ENCODE measurements around the gene KIAA0232.
A peak's percentile ranks its signal among the peaks of the same experiment; 100 is the strongest.
"Not testable (repeated sequence)": the region's sequence is repeated elsewhere in the genome, so short reads cannot be mapped to it uniquely, and the experiment has no call there.

KIAA0232 gene

DNA sequence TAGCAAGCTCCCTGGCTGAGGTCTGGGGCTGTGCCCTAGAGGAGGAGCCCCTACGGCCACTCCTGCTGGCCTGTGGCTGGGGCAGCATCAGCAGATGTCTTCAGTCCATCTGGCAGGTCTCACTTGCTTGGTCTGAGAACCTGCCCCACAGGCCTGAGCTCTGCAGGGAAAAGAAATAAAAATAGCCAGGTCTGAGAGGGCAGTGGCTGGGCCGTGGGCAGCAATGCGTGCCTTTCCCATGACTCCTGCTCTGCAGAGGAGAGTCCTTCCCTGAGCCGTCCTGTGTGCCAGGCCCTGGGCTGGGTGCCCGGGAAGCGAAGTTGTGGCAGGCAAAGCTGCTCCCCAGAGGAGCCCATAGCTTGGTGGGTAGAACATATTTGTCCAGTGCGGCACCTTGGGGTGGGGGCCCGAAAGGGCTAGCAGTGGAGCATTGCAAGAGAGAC is 11.3 kb upstream of the KIAA0232 start:
- DNase-seq = peak in 1 of 42 donors; percentile 25
- intact Hi-C loops (cut with DNase I) = no loop called here

DNA sequence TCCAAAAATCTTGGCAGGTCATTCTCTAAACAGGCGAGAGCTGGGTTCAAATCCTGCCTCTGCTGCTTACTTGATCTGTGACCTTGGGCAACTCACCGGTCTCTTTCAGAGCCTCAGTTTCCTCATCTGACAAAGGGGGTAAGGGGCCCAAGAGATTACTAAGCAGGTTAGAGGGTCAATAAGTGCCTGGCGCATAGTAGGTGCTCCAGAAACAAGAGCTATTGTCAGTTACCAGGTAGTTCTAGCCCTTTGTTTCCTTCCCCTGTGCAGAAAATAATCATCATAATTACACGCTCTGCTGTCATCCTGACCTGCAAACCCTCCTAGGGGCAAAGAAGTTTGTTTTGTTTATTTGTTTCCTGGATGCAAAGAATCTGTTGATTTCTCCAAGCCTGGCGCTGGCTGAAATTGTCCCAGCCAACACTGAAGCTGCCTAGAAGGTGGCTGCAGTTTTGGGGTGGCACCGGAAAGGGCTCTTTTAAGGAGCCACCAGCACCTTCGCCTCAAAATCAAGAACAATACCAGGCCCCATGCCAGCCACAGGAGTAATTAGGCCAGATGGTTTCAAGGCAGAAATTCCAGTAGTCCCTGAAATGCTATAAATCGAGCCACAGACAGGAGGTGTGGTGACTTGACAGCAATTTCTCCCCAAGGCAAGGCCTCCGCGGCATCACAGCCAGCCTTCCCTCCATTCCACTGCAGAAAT is 10.2 kb upstream of the KIAA0232 start:
- intact Hi-C loops (cut with DNase I) = no loop called here
- peak in 1 of 42 donors; percentile 13 for DNase-seq

DNA sequence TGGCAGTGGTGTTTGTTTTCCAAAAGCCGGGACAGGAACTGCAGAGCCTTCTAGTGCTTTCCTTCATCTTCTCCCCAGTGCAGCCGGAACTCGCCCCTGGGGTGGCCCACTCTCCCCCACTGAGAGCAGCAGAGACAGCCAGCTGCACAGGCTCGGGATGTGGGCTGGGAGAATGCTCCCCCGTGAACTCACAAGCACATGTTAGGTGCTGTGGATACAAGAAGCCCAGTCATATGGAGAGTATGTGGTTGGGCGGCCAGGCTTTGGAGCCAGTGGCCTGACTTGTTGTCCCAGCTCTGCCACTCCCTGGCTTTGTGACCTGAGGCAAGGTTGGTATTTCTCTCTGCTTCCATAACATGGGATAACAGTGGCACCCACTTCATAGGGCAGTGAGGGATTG is 9.4 kb upstream of the KIAA0232 start:
- DNase-seq = peak in 1 of 42 donors; percentile 27
- intact Hi-C loops (cut with DNase I) = no loop called here

DNA sequence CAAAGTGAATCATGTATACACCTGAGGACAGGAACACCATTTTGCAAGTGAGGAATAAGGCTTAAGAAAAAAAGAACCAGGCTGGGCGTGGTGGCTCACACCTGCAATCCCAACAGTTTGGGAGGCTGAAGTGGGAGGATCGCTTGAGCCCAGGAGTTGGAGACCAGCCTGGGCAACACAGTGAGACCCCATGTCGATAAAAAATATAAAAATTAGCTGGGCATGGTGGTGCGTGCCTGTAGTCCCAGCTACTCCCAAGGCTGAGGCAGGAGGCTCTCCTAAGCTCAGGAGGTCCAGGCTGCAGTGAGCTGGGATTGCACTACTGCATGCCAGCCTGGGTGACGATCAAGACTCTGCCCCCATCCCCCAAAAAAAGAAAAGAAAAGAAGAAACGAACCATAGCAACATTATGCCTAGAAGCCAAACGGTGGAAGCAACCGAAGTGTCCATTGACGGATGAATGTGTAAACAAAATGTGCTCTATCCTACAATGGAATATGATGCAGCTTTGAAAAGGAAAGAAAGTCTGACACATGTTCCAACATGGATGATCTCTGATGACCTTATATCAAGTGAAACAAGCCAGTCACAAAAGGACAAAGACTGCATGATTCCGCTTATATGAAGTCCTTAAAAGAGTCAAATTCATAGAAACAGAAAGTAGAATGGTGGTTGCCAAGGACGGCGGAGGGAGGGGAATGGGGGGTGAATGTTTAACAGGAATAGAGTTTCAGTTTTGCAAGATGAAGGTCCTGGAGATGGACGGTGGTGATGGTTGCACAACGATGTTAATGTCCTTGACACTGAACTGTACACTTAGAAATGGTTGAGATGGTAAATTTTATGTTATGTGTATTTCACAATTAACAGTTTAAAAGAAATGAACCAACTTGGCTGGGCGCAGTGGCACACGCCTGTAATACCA is 8.6 kb upstream of the KIAA0232 start:
- intact Hi-C loops (cut with DNase I) = no loop called here
- DNase-seq = peak in 1 of 42 donors; percentile 7

DNA sequence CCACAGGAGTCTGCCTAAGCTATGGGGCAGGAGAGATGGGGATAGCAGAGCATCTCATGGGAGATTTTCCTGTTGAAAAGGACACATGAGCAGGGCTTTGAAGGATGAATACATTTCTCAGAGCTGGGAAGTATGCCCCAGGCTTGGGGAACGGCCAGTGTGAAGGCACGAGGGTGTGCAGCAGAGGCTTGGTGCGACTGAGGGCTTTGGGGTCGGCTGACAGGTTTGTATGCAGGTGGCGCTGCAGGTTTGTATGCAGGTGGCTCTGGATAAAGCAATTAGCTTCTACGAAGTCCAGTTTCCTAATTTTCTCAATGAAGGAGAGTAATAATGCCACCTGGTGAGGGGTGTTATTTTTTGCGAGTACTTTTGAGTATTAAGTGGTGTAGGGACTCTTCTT is 6.8 kb upstream of the KIAA0232 start:
- peak in 1 of 42 donors; percentile 17 for DNase-seq
- intact Hi-C loops (cut with DNase I) = no loop called here

DNA sequence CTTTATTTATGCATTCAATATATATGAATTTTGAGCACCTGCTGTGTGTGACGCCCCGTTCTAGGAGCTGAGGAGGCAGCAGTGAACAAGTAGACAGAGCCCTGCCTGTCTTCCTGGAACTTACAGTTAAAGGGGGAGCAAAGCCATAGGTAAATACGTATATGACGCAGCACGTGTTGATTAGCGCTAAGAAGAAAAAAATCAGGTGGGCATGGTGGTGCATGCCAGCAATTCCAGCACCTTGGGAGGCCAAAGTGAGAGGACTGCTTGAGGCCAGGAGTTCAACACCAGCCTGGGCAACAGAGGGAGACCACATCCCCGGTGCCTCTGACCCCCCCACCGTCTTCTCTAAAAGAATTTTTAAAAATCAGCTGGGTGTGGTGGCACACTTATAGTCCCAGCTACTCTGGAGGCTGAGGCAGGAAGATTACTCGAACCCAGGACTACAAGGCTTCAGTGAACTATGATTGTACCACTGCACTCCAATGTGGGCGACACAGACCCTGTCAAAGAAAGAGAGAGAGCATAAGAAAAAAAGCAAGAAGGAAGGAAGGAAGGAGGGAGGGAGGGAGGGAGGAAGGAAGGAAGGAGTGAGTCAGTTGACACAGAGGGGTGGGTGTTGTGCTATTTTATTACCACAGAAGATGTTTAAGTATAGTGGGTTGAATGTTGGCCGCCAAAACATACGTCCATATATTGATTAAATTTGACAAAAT is 5.4 kb upstream of the KIAA0232 start:
- no peak for DNase-seq
- intact Hi-C loops (cut with DNase I) = no loop called here

DNA sequence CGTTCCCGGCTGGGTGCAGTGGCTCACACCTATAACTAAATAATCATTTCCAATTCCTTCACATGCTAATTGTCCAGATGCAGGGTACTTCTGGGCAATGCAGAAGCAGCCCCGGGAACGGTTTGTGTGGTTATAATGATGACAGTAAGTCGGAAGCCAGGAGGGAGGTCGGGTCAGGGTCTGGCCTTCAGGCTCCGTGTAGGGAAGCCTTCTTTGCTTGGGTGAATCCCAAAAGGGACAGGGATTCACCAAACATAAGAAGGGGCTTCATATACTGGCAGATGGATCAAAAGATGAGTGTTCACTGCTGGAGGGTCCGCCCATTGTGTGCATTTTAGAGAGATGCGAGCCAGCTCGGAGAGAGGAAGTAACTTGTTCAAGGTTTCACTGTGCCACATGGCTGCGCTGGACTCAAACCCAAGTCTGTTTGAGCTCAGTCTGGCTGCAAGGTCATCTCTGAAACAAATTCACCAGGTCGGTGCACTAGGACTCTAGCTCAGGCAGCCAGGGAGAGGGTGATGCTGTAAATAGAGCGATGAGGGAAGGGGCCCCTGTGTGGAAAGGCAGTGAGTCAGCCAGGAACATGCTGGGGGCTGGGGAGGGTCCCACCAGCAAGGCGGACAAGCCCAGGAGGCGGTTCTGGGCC is 4.8 kb upstream of the KIAA0232 start:
- intact Hi-C loops (cut with DNase I) = no loop called here
- DNase-seq = peak in 1 of 42 donors; percentile 27

DNA sequence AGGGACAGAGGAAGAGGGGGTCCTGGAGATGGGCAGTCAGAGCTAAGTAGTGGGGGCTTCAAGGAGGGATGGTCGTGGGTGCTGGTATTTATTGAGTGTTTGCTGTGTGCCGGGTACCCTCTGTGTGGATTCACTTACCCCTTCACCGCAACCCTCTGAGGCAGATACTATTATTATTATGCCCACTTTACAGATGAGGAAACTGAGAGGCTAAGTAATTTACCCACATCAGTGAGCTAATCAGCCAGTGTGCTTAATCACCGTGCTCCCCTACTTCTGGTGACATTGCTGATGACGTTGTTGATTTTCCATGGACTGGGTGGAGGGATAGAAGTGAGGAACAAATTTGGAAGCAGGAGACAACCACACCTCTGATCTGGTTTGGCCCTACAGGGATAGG is 4.1 kb upstream of the KIAA0232 start:
- intact Hi-C loops (cut with DNase I) = no loop called here
- no peak for DNase-seq

DNA sequence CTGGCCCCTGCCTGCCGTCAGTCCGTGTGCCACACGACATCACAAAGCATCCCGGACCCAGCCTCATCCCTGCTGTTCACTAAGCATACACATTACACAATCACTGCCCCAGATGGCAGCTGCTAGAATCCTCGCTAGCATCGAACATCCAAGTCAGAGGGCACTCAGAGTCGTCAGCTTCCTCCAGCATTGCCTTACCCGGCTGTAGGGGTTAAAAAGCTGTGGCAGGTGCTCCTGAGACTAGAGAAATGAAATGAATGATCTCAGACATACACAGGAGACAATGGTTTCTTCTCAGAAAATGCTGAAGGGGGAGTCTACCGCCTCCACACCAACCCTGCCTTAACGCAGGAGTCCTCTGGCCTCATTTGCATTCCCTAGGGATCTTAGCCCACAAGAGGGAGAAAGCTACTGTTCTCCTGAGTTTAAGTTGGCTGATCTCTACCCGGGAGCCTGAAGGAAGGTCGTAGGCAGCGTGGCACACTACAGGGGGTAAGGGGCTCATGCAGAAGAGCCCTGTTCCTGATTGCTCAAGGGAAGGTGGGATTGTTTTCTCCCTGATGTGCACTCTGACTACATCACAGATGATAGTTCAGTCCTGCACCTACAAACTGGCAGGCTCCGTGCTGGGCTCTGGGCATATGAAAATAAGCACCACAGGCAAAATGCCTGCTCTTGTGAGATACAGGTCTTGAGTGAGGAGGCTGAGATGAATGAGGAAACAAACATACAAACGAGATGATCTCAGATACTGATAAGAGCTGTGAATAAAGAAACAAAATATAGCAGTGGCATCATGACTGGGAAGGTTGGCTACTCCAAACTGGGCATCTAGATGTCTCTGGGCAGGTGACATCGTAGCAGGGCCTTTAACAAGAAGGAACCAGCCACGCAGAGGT is 2.6 kb upstream of the KIAA0232 start:
- intact Hi-C loops (cut with DNase I) = loop anchor here (5.0 to 10.0 kb wide), 4 partner anchors 95 to 265 kb away; partner anchors contain the start of genes TADA2B and TBC1D14

DNA sequence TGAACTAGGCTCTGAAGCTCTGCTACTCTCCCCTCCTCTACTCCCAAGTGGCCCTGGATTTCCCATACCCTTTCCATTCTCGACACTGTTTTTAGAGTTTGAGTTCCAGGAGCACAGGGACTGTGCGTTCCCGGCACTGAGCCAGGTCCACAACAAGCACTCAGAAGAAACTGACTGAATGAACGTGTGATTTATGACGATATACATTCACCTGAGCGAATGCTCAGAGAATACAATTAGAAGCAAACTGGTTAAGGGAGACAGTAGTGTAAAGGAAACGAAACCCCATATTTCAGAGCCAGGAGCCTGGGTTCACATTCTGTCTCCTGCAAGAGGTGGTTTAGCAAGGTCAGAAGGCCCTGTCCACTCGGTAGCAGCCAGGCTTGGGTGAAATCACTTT is 1.4 kb upstream of the KIAA0232 start:
- peak in 2 of 42 donors; percentile 29 to 36 for DNase-seq
- intact Hi-C loops (cut with DNase I) = loop anchor here (5.0 to 10.0 kb wide), 4 partner anchors 94 to 264 kb away; partner anchors contain the start of genes TADA2B and TBC1D14

More for the DNA sequence above, 2.6 kb upstream of the KIAA0232 start:
- peak in 28 of 42 donors; percentile 19 to 72 (median 46) for DNase-seq

DNA sequence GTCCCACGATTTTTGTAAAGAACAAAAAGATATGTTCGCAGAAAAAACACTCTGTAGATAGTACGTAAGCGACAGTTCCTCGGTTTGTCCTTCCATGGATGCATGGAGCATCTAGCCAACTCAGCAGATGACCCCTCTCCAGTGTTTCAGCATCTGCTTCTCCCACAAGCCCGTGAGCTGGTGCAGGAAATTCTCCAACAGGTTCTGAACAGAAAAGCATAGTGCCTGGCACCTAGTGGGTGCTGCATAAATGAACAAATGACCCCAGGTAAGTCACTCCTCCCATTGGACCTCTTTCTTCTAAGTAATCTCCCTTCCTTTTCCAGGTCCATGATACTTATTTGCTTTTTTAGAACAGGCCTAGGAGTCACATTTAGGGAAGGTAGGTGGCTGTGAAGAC is 966 bp upstream of the KIAA0232 start:
- DNase-seq = peak in 4 of 42 donors; percentile 6 to 49 (median 24)
- intact Hi-C loops (cut with DNase I) = loop anchor here (5.0 to 10.0 kb wide), 4 partner anchors 93 to 263 kb away; partner anchors contain the start of genes TADA2B and TBC1D14

DNA sequence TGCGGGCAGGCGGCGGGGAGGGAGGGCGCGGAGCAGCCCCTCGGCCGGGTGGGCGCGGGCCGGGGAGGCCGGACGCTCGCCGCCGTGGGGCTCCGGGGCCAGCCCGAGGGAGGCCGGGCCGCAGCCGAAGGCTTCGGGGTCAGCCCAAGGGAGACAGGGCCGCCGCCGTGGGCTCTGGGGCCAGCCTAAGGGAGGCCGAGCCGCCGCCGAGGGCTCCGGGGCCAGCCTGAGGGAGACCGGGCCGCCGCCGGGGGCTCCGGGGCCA is 251 bp downstream of the KIAA0232 start:
- intact Hi-C loops (cut with DNase I) = loop anchor here (2.0 to 10.0 kb wide), 5 partner anchors 66 to 262 kb away; partner anchors contain the start of genes BLOC1S4, TADA2B and TBC1D14
- no peak for DNase-seq

DNA sequence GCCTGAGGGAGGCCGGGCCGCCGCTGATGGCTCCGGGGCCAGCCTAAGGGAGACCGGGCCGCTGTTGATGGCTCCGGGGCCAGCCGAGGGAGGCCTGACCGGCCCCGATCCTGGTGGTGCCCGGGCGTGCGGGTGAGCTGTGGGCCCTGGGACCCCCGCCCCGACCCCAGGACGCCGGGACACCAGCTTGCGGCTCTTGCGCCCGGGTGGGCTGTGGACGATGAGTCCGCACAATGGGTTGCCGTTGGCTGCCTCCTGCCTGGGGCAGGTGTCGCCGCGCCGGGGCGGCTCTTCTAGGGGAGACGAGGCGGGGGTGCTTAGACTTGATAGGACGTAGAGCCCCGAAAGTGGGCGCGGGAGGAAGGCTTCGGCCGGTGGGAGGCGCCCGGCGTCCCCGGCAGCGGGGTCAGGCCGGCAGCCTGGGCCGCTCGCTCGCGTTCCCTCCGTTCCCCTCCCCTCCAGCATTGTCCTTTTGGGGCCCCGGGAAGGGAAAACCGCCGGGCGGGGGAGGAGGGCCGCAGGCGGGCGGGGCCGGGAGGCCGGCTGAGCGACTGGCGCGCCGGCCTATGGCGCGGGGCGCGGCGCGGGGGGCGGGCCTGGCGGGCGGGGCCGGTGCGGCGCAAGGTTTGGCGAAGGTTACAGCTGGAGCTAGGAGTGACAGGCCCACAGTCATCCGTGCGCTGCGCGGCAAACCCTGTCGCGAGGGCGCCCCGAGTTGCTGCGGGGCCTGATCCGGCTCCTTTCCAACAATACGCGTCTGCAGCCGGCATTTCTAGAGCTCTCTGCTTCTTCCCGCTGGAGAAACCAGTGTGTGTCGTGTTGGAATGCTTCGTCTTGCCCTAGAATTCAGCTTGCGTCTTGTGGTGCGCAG is 819 bp downstream of the KIAA0232 start:
- intact Hi-C loops (cut with DNase I) = loop anchor here (2.0 to 10.0 kb wide), 5 partner anchors 67 to 261 kb away; partner anchors contain the start of genes BLOC1S4, TADA2B and TBC1D14
- peak; percentile 80 to 97 (median 94) for DNase-seq

DNA sequence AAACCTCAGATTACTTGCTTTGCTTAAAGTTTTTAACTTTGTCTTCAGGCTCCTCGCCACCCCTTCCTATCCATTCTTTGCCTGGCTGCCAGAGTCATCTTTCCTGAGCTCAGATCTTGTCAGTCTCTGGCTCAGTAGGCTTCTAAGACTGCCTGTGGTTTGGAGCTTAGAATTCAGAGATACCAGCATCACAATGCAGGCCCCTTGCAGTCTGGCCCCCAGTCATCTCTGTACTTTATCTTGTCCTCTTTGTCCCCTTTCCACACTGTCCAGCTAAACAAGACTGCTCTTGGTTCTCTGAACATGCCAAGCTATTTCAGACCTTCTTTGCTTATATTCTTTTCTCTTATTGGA is 3.0 kb downstream of the KIAA0232 start:
- DNase-seq = peak in 1 of 42 donors; percentile 14
- intact Hi-C loops (cut with DNase I) = loop anchor here (10.0 kb wide), 3 partner anchors 89 to 259 kb away; partner anchors contain the start of gene TADA2B

DNA sequence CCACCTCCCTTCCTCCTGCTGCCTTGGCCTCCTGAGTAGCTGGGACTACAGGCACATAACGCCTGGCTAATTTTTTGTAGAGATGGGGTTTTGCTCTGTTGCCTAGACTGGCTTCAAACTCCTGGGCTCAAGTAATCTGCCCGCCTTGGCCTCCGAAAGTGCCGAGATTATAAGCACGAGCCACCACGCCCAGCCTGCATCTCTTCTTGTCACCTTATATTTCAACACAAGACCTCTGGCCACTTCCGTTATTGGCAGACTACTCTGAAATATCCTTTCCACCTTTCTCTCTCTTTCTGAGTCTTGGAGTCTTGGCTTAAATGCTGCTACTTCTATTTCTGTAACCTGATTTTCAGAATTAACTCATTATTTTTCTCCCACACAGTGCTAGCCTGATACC is 5.6 kb downstream of the KIAA0232 start:
- intact Hi-C loops (cut with DNase I) = loop anchor here (10.0 kb wide), 3 partner anchors 87 to 257 kb away; partner anchors contain the start of gene TADA2B

DNA sequence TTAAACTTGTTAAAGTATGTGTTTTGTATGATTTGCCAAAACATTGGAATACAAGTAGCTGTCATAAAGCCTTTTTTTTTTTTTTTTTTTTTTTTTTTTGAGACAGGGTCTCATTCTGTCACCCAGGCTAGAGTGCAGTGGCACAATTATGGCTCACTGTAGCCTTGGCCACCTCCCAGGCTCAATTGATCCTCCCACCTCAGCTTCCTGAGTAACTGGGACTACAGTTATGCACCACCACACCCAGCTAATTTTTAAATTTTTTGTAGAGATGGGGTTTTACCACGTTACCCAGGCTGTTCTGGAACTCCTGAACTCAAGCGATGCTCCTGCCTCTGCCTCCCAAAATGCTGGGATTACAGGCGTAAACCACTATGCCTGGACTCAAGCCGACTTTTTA is 8.7 kb downstream of the KIAA0232 start:
- intact Hi-C loops (cut with DNase I); DNase-seq: not testable (repeated sequence)

More for the DNA sequence above, 5.6 kb downstream of the KIAA0232 start:
- peak in 1 of 42 donors; percentile 33 for DNase-seq

All from head of caudate nucleus (tissue), 42 donors.